ENCODE measurements around the gene TUBG2. TPM values are rescaled to one million over a fixed set of nuclear protein-coding genes. Genes with fewer than 3 reads are reported as not detected.
"Not testable (repeated sequence)": the region's sequence is repeated elsewhere in the genome, so short reads cannot be mapped to it uniquely, and the experiment has no call there.

TUBG2 gene
- total RNA-seq, 4 donors from 2014 or later: 25.3 to 40.2 (median 38.1) TPM

DNA sequence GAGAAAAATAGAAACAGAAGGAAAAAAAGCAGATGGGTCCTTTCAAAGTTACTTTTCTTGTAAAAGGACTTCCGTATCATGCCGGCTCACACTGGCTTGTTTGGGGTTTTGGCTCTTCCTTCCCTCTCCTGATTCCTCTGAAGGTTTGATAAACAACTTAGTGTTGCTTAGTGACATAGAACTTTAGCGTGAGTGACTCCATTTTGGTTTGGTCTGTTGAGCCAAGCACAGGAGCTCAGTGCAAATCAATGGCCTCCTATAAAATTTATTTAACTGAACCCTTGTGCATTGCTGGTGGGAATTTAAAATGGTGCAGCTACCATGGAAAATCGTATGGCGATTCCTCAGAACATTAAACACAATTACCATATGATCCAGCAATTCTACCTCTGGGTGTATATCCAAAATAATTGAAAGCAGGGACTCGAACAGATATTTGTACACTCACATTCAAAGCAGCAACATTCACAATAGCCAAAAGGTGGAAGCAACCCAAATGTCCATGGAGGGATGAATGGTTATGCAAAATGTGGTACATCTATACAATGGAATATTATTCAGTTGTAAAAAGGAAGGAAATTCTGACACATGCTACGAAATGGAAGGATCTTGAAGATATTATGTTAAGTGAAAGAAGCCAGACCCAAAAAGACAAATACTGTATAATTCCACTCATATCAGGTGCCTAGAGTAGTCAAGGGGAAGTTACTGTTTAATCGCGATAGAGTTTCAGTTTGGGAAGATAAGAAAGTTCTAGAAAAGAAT, 1.1 kb upstream of the TUBG2 start:
- Histone ChIP-seq H3K27ac (replicated peaks in 1 of 4) (peak overlapping the region in 1 of 4 donors; percentile 84), H3K4me3 (no peak overlapping the region), H3K4me1 (peaks cover 22 to 44% (median 39%) of the 10 kb centered on the region in 4 donors), H3K36me3 (peaks cover 3 to 17% (median 10%) of the 10 kb centered on the region in 4 donors), H3K9me3 (no peaks in the 10 kb centered on the region), H3K27me3 (no peaks in the 10 kb centered on the region)
- 72% methylated on average over 9 of the region's 9 CpGs for WGBS
- intact Hi-C loops (cut with DNase I): loop anchor here (5.0 kb wide), 1 partner anchor 46 kb away; no protein-coding TSS in a partner anchor
- TF ChIP-seq, protein P1, sequence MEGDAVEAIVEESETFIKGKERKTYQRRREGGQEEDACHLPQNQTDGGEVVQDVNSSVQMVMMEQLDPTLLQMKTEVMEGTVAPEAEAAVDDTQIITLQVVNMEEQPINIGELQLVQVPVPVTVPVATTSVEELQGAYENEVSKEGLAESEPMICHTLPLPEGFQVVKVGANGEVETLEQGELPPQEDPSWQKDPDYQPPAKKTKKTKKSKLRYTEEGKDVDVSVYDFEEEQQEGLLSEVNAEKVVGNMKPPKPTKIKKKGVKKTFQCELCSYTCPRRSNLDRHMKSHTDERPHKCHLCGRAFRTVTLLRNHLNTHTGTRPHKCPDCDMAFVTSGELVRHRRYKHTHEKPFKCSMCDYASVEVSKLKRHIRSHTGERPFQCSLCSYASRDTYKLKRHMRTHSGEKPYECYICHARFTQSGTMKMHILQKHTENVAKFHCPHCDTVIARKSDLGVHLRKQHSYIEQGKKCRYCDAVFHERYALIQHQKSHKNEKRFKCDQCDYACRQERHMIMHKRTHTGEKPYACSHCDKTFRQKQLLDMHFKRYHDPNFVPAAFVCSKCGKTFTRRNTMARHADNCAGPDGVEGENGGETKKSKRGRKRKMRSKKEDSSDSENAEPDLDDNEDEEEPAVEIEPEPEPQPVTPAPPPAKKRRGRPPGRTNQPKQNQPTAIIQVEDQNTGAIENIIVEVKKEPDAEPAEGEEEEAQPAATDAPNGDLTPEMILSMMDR (IDR thresholded peaks at IDR 0.05): no peak
- no peak for TF ChIP-seq POLR2AphosphoS5 (IDR thresholded peaks at IDR 0.05)
- TF ChIP-seq POLR2A (IDR thresholded peaks at IDR 0.05; ENCODE audit: low read depth): no peak
- TF ChIP-seq EP300 (IDR thresholded peaks at IDR 0.05): no peak
- DNase-seq (ENCODE audit: extremely low spot score): no peak

DNA sequence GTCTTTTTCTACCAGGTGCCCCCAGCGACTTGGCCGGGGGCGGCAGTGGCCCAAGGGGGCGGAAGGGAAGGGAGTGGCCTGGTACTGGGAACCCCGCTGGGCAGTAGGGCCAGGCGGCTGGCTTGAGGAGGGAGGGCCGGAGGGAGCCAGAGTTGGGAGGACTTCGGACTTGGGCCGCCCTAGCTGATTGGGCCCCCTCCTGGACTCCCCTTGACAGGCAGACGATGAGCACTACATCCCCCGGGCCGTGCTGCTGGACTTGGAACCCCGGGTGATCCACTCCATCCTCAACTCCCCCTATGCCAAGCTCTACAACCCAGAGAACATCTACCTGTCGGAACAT, 819 bp downstream of the TUBG2 start:
- H3K27ac ChIP-seq (replicated peaks in 1 of 4): peak overlapping the region; percentile 84 to 90 (median 90)
- intact Hi-C loops (cut with DNase I): loop anchor here (5.0 kb wide), 1 partner anchor 48 kb away; no protein-coding TSS in a partner anchor
- not testable (repeated sequence) for H3K27me3 ChIP-seq; H3K9me3 ChIP-seq; DNase-seq (ENCODE audit: extremely low spot score)
- peak overlapping the region; percentile 65 to 82 (median 76) for H3K4me3 ChIP-seq
- no CpG with 5 or more reads among the region's 14 CpGs for WGBS
- H3K4me1 ChIP-seq: peaks cover 15 to 26% (median 24%) of the 10 kb centered on the region in 4 donors
- H3K36me3 ChIP-seq: peaks cover 5 to 36% (median 24%) of the 10 kb centered on the region in 4 donors

DNA sequence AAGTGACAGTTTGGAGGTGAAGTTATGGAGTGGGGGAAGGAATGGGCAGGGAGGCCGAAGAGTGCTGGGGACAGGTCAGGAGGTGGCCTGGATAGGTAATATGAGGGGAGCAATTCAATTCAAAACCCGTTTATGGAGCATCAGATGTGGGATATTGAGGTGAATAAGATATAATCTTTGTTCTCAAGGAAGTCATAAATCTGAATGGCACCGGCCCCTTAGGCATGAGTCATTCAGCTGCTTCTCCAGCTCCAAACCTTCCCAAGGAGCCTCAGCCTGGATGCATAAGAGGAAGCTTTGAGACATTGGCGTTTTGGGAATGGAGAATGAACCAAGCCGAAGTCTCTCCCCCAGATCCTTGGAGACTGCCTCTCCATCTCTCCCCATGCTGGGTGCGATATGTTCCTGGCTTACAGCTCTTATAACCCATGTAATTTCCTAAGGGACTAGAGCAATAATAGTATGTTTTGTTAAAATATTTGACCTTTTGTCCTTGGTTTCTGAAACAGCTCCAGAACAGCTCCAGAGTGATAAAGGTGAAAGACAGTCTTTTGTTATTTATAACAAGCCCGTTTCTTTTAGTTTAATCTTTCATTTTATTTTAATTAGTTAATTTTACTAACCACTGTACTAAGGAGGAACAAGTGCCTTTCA, 1.7 kb downstream of the TUBG2 start:
- 64% methylated on average over 7 of the region's 7 CpGs for WGBS
- H3K4me3 ChIP-seq: no peak overlapping the region
- DNase-seq (ENCODE audit: extremely low spot score): no peak
- peaks cover 13 to 45% (median 32%) of the 10 kb centered on the region in 4 donors for H3K36me3 ChIP-seq
- H3K4me1 ChIP-seq: peaks cover 15 to 26% (median 24%) of the 10 kb centered on the region in 4 donors
- H3K27ac ChIP-seq (replicated peaks in 1 of 4): peak overlapping the region in 3 of 4 donors; percentile 17 to 37 (median 24)
- no peaks in the 10 kb centered on the region for H3K9me3 ChIP-seq
- intact Hi-C loops (cut with DNase I): no loop called here
- H3K27me3 ChIP-seq: no peaks in the 10 kb centered on the region
- TF ChIP-seq POLR2AphosphoS5 (IDR thresholded peaks at IDR 0.05) (no peak), POLR2A (IDR thresholded peaks at IDR 0.05; ENCODE audit: low read depth) (no peak), EP300 (IDR thresholded peaks at IDR 0.05) (no peak)
- TF ChIP-seq, protein P1 (IDR thresholded peaks at IDR 0.05): no peak

DNA sequence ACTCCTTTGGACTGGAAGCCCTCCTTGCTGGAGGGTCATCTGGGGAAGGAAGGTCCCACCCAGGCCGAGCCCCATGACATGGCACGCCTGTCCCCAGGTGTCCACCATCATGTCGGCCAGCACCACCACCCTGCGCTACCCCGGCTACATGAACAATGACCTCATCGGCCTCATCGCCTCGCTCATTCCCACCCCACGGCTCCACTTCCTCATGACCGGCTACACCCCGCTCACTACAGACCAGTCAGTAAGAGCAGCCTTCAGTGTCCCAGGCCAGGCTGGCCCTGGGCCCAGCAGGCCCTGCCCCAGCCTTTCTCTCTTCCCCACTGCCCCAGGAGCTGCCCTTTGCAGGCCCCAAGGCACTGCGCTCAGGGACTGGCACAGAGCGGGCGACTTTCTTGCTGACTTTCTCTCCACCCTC, 6.5 kb downstream of the TUBG2 start:
- WGBS: 84% methylated on average over 14 of the region's 14 CpGs
- H3K27ac ChIP-seq (replicated peaks in 1 of 4): peak overlapping the region in 3 of 4 donors; percentile 39 to 74 (median 40)
- peaks cover 30 to 87% (median 69%) of the 10 kb centered on the region in 4 donors for H3K36me3 ChIP-seq
- intact Hi-C loops (cut with DNase I): no loop called here
- DNase-seq (ENCODE audit: extremely low spot score): no peak
- H3K9me3 ChIP-seq: no peaks in the 10 kb centered on the region
- TF ChIP-seq, protein P1 (IDR thresholded peaks at IDR 0.05): no peak
- TF ChIP-seq EP300 (IDR thresholded peaks at IDR 0.05): no peak
- TF ChIP-seq POLR2A (IDR thresholded peaks at IDR 0.05; ENCODE audit: low read depth): no peak
- no peak for TF ChIP-seq POLR2AphosphoS5 (IDR thresholded peaks at IDR 0.05)
- no peak overlapping the region for H3K4me3 ChIP-seq
- no peaks in the 10 kb centered on the region for H3K27me3 ChIP-seq
- H3K4me1 ChIP-seq: peaks cover 33 to 49% (median 48%) of the 10 kb centered on the region in 4 donors

DNA sequence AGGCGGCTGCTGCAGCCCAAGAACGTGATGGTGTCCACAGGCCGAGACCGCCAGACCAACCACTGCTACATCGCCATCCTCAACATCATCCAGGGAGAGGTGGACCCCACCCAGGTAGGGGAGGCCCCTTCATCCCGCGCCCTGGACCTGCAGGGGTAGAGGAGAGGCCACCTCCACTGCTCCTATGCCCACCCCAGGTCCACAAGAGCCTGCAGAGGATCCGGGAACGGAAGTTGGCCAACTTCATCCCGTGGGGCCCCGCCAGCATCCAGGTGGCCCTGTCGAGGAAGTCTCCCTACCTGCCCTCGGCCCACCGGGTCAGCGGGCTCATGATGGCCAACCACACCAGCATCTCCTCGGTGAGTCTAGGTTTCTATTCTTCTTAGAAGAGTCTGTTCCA, 7.0 kb downstream of the TUBG2 start:
- intact Hi-C loops (cut with DNase I): not testable (repeated sequence)
- H3K4me1 ChIP-seq: peaks cover 28 to 49% (median 46%) of the 10 kb centered on the region in 4 donors

More for the DNA sequence above, 7.0 kb downstream of the TUBG2 start:
- not testable (repeated sequence) for DNase-seq (ENCODE audit: extremely low spot score); H3K9me3 ChIP-seq; H3K4me3 ChIP-seq; H3K27me3 ChIP-seq
- Histone ChIP-seq H3K36me3 (peaks cover 32 to 92% (median 74%) of the 10 kb centered on the region in 4 donors), H3K27ac (replicated peaks in 1 of 4) (peak overlapping the region in 3 of 4 donors; percentile 74 to 81 (median 76))
- 97% methylated on average over 7 of the region's 16 CpGs for WGBS

Data from esophagus muscularis mucosa (tissue), 4 donors.